ENCODE results near the gene ZNF14. TPM values are rescaled to one million over a fixed set of nuclear protein-coding genes. Genes with fewer than 3 reads are reported as not detected.

ZNF14 gene
- polyA plus RNA-seq, 1 experiment = 1.2 TPM

- ChIA-PET CTCF (no interaction called here), POLR2A (no interaction called here)
Observed at GRCh38 chr19:19748249-19748938, 15.5 kb upstream of the ZNF14 start.

GRCh38 chr19:19747357-19748220 lies 14.7 kb upstream of the ZNF14 start:
- Histone ChIP-seq H3K36me3 (ENCODE audit: control insufficient read depth, insufficient read depth, low read length) (no peaks in the 10 kb centered on the region), H3K4me3 (ENCODE audit: low read depth, low read length) (no peak overlapping the region), H3K27me3 (ENCODE audit: control insufficient read depth, insufficient read depth, low read length) (no peaks in the 10 kb centered on the region)
- CTCF ChIA-PET = no interaction called here
- no peak for TF ChIP-seq CTCF (IDR thresholded peaks at IDR 0.05; ENCODE audit: insufficient read depth, low read depth, low read length)
- DNase-seq (ENCODE audit: low read depth) = no peak
- POLR2A ChIA-PET = no interaction called here

More at GRCh38 chr19:19748249-19748938, 15.5 kb upstream of the ZNF14 start:
- Histone ChIP-seq H3K27me3 (ENCODE audit: control insufficient read depth, insufficient read depth, low read length) (no peaks in the 10 kb centered on the region), H3K36me3 (ENCODE audit: control insufficient read depth, insufficient read depth, low read length) (no peaks in the 10 kb centered on the region), H3K4me3 (ENCODE audit: low read depth, low read length) (no peak overlapping the region)
- no peak for TF ChIP-seq CTCF (IDR thresholded peaks at IDR 0.05; ENCODE audit: insufficient read depth, low read depth, low read length)
- no peak for DNase-seq (ENCODE audit: low read depth)

- H3K36me3 ChIP-seq (ENCODE audit: control insufficient read depth, insufficient read depth, low read length) = no peaks in the 10 kb centered on the region
- no peak overlapping the region for H3K4me3 ChIP-seq (ENCODE audit: low read depth, low read length)
- H3K27me3 ChIP-seq (ENCODE audit: control insufficient read depth, insufficient read depth, low read length) = no peaks in the 10 kb centered on the region
- ChIA-PET CTCF (interaction anchor here (1.2 kb wide), 1 partner anchor 32 kb away, joined by 3 read pairs; no protein-coding TSS in a partner anchor), POLR2A (no interaction called here)
- TF ChIP-seq CTCF (IDR thresholded peaks at IDR 0.05; ENCODE audit: insufficient read depth, low read depth, low read length) = no peak
- no peak for DNase-seq (ENCODE audit: low read depth)
Observed at GRCh38 chr19:19746286-19747213, 13.6 kb upstream of the ZNF14 start.

DNA sequence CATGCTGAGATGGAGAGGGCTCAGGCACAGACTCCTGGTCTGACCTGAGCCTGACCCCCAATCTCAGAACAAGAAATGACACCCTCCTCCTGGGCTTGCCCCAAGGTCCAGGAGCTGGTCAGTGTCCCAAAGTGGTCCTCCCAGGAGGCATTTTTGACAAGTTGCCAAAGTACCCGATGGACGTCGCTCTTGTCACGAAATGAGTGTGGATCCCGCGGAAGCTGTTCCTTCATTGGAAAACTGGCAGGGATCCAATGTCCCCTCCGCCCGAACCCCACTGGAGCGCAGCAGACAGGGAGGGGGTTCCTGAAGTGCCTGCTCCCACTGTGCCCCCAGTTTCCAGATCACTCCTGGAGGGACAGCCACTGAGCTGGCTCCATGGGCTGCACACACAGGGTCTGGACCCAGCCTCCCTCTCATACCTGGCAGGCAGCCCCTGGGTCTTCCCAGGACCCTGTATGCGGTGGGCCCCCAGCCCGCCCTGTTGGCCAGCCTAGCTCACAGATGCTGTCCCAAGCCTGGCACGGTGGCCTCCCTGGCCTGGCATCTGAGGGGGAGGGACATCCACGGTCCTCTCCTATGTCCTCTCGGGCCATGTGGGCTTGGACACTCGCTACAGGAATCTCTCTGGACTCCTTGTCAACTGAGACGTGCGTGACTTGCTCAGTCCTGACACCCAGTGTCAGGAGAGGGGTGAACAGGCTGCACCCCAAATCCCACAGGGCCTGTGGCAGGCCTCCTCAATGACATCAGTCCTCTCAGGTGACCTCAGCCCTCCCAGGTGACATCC lies 12.8 kb upstream of the ZNF14 start:
- no peak for TF ChIP-seq CTCF (IDR thresholded peaks at IDR 0.05; ENCODE audit: insufficient read depth, low read depth, low read length)
- Histone ChIP-seq H3K36me3 (ENCODE audit: control insufficient read depth, insufficient read depth, low read length) (no peaks in the 10 kb centered on the region), H3K4me3 (ENCODE audit: low read depth, low read length) (no peak overlapping the region), H3K27me3 (ENCODE audit: control insufficient read depth, insufficient read depth, low read length) (no peaks in the 10 kb centered on the region)
- ChIA-PET CTCF (interaction anchor here (1.2 kb wide), 1 partner anchor 31 kb away, joined by 3 read pairs; no protein-coding TSS in a partner anchor), POLR2A (no interaction called here)
- DNase-seq (ENCODE audit: low read depth) = no peak

All from BJ (cell line).